IPS-20b (cell line): Measurements from ENCODE around the gene TSPAN18.

ENCODE experiments used
- H3K27ac ChIP-seq: one replicate; pipeline ENCODE4 v1.5.1; 2013; ENCODE audit warnings: low read length
- H3K27me3 ChIP-seq: 2 replicates; pipeline ENCODE4 v1.6.1; 2013; ENCODE audit warnings: mild to moderate bottlenecking, low read length, inconsistent platforms; ENCODE audit not compliant: insufficient read depth
- H3K36me3 ChIP-seq: 2 replicates; pipeline ENCODE4 v1.6.1; 2013; ENCODE audit warnings: low read depth, mild to moderate bottlenecking, inconsistent platforms, low read length, moderate library complexity; ENCODE audit not compliant: insufficient read depth
- H3K4me1 ChIP-seq: 2 replicates; pipeline ENCODE4 v1.6.1; 2013; ENCODE audit warnings: mild to moderate bottlenecking, control low read depth, inconsistent platforms, low read length, moderate library complexity; ENCODE audit not compliant: insufficient read depth
- H3K4me3 ChIP-seq: 2 replicates; pipeline ENCODE4 v1.5.1; 2013; ENCODE audit warnings: mild to moderate bottlenecking, low read length, inconsistent platforms
- H3K9ac ChIP-seq: 2 replicates; pipeline ENCODE4 v1.6.1; 2013; ENCODE audit warnings: low read depth, mild to moderate bottlenecking, inconsistent platforms, low read length, moderate library complexity
- H3K9me3 ChIP-seq: 2 replicates; pipeline ENCODE4 v1.6.1; 2013; ENCODE audit warnings: mild to moderate bottlenecking, low read depth, low read length, inconsistent platforms; ENCODE audit not compliant: insufficient read depth

TSPAN18 gene

GRCh38 chr11:44936951-44937543 is 210.3 kb downstream of the TSPAN18 start:
- no peaks in the 10 kb centered on the region for H3K4me1 ChIP-seq
- H3K9ac ChIP-seq = no peak overlapping the region
- H3K4me3 ChIP-seq = no peak overlapping the region; the same call in 1 of the 2 replicates
- H3K27me3 ChIP-seq = no peaks in the 10 kb centered on the region
- H3K9me3 ChIP-seq = no peaks in the 10 kb centered on the region
- peaks cover 4% of the 10 kb centered on the region; the same call in 1 of the 2 replicates for H3K36me3 ChIP-seq
- H3K27ac ChIP-seq = no peak overlapping the region

- H3K36me3 ChIP-seq = peaks cover 4% of the 10 kb centered on the region; the same call in 1 of the 2 replicates
These were observed 211.4 kb downstream of the TSPAN18 start for GRCh38 chr11:44938066-44938691.

GRCh38 chr11:44939673-44940395 is 213.1 kb downstream of the TSPAN18 start:
- no peak overlapping the region for H3K27ac ChIP-seq

More at GRCh38 chr11:44938066-44938691, 211.4 kb downstream of the TSPAN18 start:
- Histone ChIP-seq H3K4me3 (no peak overlapping the region), H3K27me3 (no peaks in the 10 kb centered on the region), H3K4me1 (peaks cover 5% of the 10 kb centered on the region; the same call in 1 of the 2 replicates), H3K27ac (no peak overlapping the region), H3K9me3 (no peaks in the 10 kb centered on the region), H3K9ac (no peak overlapping the region)

GRCh38 chr11:44940404-44940803 is 213.6 kb downstream of the TSPAN18 start:
- H3K4me3 ChIP-seq = no peak overlapping the region
- H3K27me3 ChIP-seq = no peaks in the 10 kb centered on the region
- no peaks in the 10 kb centered on the region; the same call in 1 of the 2 replicates for H3K36me3 ChIP-seq
- no peaks in the 10 kb centered on the region for H3K9me3 ChIP-seq
- no peak overlapping the region for H3K9ac ChIP-seq
- no peak overlapping the region for H3K27ac ChIP-seq
- peaks cover 22% of the 10 kb centered on the region; the same call in 1 of the 2 replicates for H3K4me1 ChIP-seq

More at GRCh38 chr11:44939673-44940395, 213.1 kb downstream of the TSPAN18 start:
- no peak overlapping the region for H3K9ac ChIP-seq
- H3K4me3 ChIP-seq = no peak overlapping the region
- peaks cover 21% of the 10 kb centered on the region; the same call in 1 of the 2 replicates for H3K4me1 ChIP-seq
- H3K36me3 ChIP-seq = peaks cover 4% of the 10 kb centered on the region; the same call in 1 of the 2 replicates
- no peaks in the 10 kb centered on the region for H3K27me3 ChIP-seq
- H3K9me3 ChIP-seq = no peaks in the 10 kb centered on the region

- Histone ChIP-seq H3K9ac (no peak overlapping the region), H3K36me3 (no peaks in the 10 kb centered on the region; the same call in 1 of the 2 replicates), H3K9me3 (no peaks in the 10 kb centered on the region), H3K27me3 (no peaks in the 10 kb centered on the region), H3K27ac (no peak overlapping the region), H3K4me1 (peaks cover 22% of the 10 kb centered on the region; the same call in 1 of the 2 replicates), H3K4me3 (no peak overlapping the region)
These were observed 214.1 kb downstream of the TSPAN18 start for GRCh38 chr11:44940835-44941234.

- H3K9me3 ChIP-seq = no peaks in the 10 kb centered on the region
- H3K36me3 ChIP-seq = no peaks in the 10 kb centered on the region; the same call in 1 of the 2 replicates
- H3K4me3 ChIP-seq = no peak overlapping the region
- H3K4me1 ChIP-seq = peaks cover 22% of the 10 kb centered on the region; the same call in 1 of the 2 replicates
- no peak overlapping the region for H3K9ac ChIP-seq
- no peak overlapping the region for H3K27ac ChIP-seq
- H3K27me3 ChIP-seq = no peaks in the 10 kb centered on the region
These were observed 214.7 kb downstream of the TSPAN18 start for GRCh38 chr11:44941259-44942021.

GRCh38 chr11:44942029-44942955 is 215.5 kb downstream of the TSPAN18 start:
- H3K9ac ChIP-seq = no peak overlapping the region
- no peak overlapping the region for H3K27ac ChIP-seq
- peaks cover 22% of the 10 kb centered on the region; the same call in 1 of the 2 replicates for H3K4me1 ChIP-seq

GRCh38 chr11:44943118-44943517 is 216.4 kb downstream of the TSPAN18 start:
- Histone ChIP-seq H3K36me3 (no peaks in the 10 kb centered on the region; the same call in 1 of the 2 replicates), H3K9ac (no peak overlapping the region), H3K27me3 (no peaks in the 10 kb centered on the region), H3K4me1 (peaks cover 22% of the 10 kb centered on the region; the same call in 1 of the 2 replicates), H3K27ac (no peak overlapping the region), H3K9me3 (no peaks in the 10 kb centered on the region), H3K4me3 (no peak overlapping the region)

More at GRCh38 chr11:44942029-44942955, 215.5 kb downstream of the TSPAN18 start:
- no peaks in the 10 kb centered on the region for H3K9me3 ChIP-seq
- no peak overlapping the region for H3K4me3 ChIP-seq
- H3K27me3 ChIP-seq = no peaks in the 10 kb centered on the region
- H3K36me3 ChIP-seq = no peaks in the 10 kb centered on the region; the same call in 1 of the 2 replicates

- Histone ChIP-seq H3K9me3 (no peaks in the 10 kb centered on the region), H3K27ac (no peak overlapping the region), H3K4me1 (peaks cover 22% of the 10 kb centered on the region; the same call in 1 of the 2 replicates), H3K9ac (peak overlapping the region; percentile 22; the same call in 1 of the 2 replicates), H3K4me3 (0 out of 2 replicates have a peak overlapping the region, but pooled peaks have one; percentile 26), H3K27me3 (no peaks in the 10 kb centered on the region), H3K36me3 (no peaks in the 10 kb centered on the region; the same call in 1 of the 2 replicates)
These were observed 216.9 kb downstream of the TSPAN18 start for GRCh38 chr11:44943696-44944095.

GRCh38 chr11:44944181-44944852 is 217.6 kb downstream of the TSPAN18 start:
- Histone ChIP-seq H3K4me1 (peaks cover 22% of the 10 kb centered on the region; the same call in 1 of the 2 replicates), H3K9ac (peak overlapping the region; percentile 22; the same call in 1 of the 2 replicates), H3K9me3 (no peaks in the 10 kb centered on the region), H3K27me3 (no peaks in the 10 kb centered on the region), H3K27ac (no peak overlapping the region), H3K36me3 (no peaks in the 10 kb centered on the region; the same call in 1 of the 2 replicates), H3K4me3 (0 out of 2 replicates have a peak overlapping the region, but pooled peaks have one; percentile 26)
